HepG2 (cell line): ENCODE results near the gene STK4. TPM values are rescaled to one million over a fixed set of nuclear protein-coding genes. Genes with fewer than 3 reads are reported as not detected.

Source experiments
- NFE2L2 ChIP-seq: fragments of 150-350 bp; IDR thresholded peaks from 2 replicates; pipeline ENCODE4 v1.6.1; 2014; ENCODE audit warnings: low read length
- polyA plus RNA-seq, 8 experiments: library from polyadenylated mRNA; depleted of rRNA in 3 of 8; stranded (reverse) in 7 of 8; unstranded in 1 of 8; fragments of >200 nt; fragmentation: Illumina TruSeq in 4 of 8; extraction: Trizol in 4 of 8; gene quantifications; 2 replicates each; pipeline versions ENCODE4 v1.2.1 to v1.2.3, GENCODE V29; 2011 to 2016; ENCODE audit warnings: low read depth in 4 of 8, missing spikeins in 1 of 8, mixed read lengths in 1 of 8; ENCODE audit not compliant: insufficient read depth in 1 of 8
- total RNA-seq, 5 experiments: library from RNA; depleted of rRNA; stranded (reverse); fragments of >200 nt; fragmentation: Illumina TruSeq; extraction: Trizol; gene quantifications; 2 replicates each; pipeline ENCODE4 v1.2.3, GENCODE V29; 2016; ENCODE audit warnings: low read depth in 1 of 5
- TF ChIP-seq, protein P1 (sequence below), 2 experiments: fragments of 450-650 bp in 1 of 2; sonication (generic) in 1 of 2; formaldehyde crosslinking in 1 of 2; IDR thresholded peaks; 2 replicates each; pipeline versions ENCODE4 v1.6.1 to v1.8.0; 2016 to 2022; ENCODE audit warnings: antibody characterized with exemption in 1 of 2, mild to moderate bottlenecking in 1 of 2, missing genetic modification reagents in 1 of 2
- TF ChIP-seq, protein P2 (sequence below): sonication (generic); formaldehyde crosslinking; IDR thresholded peaks from 2 replicates; pipeline ENCODE4 v1.5.1; 2020; ENCODE audit warnings: missing genetic modification reagents, mild to moderate bottlenecking, borderline replicate concordance

Gene STK4
- total and polyA plus RNA-seq, 2 of the 13 experiments (the other 11 are each of a cell fraction or from before 2014, with no cell fraction given) = 25.6 to 38.3 TPM

DNA sequence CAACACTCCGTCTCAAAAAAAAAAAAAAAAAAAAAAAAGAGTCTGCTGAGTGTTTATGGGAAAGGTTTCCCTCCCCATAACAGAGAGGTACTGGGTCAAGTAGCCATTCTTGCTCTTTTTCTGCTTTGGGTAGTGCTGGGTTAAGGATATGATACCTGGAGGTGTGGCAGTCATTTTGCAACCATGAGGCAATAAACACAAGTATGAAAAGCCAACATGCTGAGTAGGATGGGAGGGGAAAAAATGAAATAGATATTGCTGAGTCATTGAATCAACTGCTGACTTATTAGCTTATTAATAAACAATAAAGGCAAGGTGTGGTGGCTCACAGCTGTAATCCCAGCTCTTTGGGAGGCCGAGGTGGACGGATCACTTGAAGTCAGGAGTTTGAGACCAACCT, 3.8 kb upstream of the STK4 start (continued):
- TF ChIP-seq, protein P1, sequence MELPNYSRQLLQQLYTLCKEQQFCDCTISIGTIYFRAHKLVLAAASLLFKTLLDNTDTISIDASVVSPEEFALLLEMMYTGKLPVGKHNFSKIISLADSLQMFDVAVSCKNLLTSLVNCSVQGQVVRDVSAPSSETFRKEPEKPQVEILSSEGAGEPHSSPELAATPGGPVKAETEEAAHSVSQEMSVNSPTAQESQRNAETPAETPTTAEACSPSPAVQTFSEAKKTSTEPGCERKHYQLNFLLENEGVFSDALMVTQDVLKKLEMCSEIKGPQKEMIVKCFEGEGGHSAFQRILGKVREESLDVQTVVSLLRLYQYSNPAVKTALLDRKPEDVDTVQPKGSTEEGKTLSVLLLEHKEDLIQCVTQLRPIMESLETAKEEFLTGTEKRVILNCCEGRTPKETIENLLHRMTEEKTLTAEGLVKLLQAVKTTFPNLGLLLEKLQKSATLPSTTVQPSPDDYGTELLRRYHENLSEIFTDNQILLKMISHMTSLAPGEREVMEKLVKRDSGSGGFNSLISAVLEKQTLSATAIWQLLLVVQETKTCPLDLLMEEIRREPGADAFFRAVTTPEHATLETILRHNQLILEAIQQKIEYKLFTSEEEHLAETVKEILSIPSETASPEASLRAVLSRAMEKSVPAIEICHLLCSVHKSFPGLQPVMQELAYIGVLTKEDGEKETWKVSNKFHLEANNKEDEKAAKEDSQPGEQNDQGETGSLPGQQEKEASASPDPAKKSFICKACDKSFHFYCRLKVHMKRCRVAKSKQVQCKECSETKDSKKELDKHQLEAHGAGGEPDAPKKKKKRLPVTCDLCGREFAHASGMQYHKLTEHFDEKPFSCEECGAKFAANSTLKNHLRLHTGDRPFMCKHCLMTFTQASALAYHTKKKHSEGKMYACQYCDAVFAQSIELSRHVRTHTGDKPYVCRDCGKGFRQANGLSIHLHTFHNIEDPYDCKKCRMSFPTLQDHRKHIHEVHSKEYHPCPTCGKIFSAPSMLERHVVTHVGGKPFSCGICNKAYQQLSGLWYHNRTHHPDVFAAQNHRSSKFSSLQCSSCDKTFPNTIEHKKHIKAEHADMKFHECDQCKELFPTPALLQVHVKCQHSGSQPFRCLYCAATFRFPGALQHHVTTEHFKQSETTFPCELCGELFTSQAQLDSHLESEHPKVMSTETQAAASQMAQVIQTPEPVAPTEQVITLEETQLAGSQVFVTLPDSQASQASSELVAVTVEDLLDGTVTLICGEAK (IDR thresholded peaks at IDR 0.05) = no peak
- TF ChIP-seq, protein P1 (CRISPR knock-in tag; IDR thresholded peaks at IDR 0.05) = no peak
- TF ChIP-seq, protein P2, sequence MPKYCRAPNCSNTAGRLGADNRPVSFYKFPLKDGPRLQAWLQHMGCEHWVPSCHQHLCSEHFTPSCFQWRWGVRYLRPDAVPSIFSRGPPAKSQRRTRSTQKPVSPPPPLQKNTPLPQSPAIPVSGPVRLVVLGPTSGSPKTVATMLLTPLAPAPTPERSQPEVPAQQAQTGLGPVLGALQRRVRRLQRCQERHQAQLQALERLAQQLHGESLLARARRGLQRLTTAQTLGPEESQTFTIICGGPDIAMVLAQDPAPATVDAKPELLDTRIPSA (CRISPR knock-in tag) = no peak
- peak; percentile 96 for TF ChIP-seq NFE2L2
